Bronchial epithelial cell (primary cell): ENCODE data around the gene NES. TPM values are rescaled to one million over a fixed set of nuclear protein-coding genes. Genes with fewer than 3 reads are reported as not detected.
A peak's percentile ranks its signal among the peaks of the same experiment; 100 is the strongest.

Experiments
- DNase-seq: peaks from one replicate; pipeline ENCODE4 v3.0.0-alpha.2; 2010; ENCODE audit warnings: low read depth
- FAIRE-seq: peaks from 2 replicates; lab custom pipeline; 2011; peaks lifted over from hg19 to GRCh38; lab: Jason Lieb, UNC
- H3K27me3 ChIP-seq: 2 replicates; pipeline ENCODE4 v1.5.1; 2011; ENCODE audit warnings: low read length; ENCODE audit not compliant: control insufficient read depth, insufficient read depth
- H3K36me3 ChIP-seq: 2 replicates; pipeline ENCODE4 v1.5.1; 2011; ENCODE audit warnings: low read length; ENCODE audit not compliant: control insufficient read depth, insufficient read depth
- H3K4me3 ChIP-seq: 2 replicates; pipeline ENCODE4 v1.5.1; 2011; ENCODE audit warnings: mild to moderate bottlenecking, low read depth, low read length, control low read depth
- total RNA-seq: library from RNA; depleted of rRNA; stranded (reverse); fragments of >200 nt; gene quantifications from 2 replicates; pipeline ENCODE4 v1.2.1, GENCODE V29; 2014
- TF ChIP-seq, protein P1 (sequence below): IDR thresholded peaks from 2 replicates; pipeline ENCODE4 v1.5.1; 2011; ENCODE audit warnings: mild to moderate bottlenecking, moderate library complexity, low read length, control low read depth, inconsistent platforms; ENCODE audit not compliant: insufficient read depth, severe bottlenecking

NES gene
- total RNA-seq, 1 donor from 2014 or later: under 0.01 TPM

DNA sequence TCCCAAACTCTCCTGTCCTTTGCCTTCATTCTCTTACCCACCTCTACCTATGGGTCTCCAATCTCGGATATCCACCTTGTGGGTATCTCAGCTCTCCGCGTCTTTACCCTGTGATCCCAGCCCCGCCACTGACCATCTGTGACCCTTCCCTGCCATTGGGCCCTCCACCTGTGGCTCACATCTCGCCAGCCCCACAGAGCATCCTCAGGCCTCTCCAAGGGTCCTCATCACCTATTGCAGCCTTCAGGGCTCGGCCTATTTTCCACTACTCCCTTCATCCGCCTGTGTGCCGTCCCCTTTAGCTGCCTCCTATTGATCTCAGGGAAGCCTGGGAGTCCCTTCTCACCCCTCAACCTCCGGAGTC, 24.2 kb downstream of the NES start:
- FAIRE-seq (no peak), DNase-seq (no peak)
- Histone ChIP-seq H3K27me3 (peaks cover 28% of the 10 kb centered on the region), H3K4me3 (no peak overlapping the region), H3K36me3 (no peaks in the 10 kb centered on the region)
- TF ChIP-seq, protein P1, sequence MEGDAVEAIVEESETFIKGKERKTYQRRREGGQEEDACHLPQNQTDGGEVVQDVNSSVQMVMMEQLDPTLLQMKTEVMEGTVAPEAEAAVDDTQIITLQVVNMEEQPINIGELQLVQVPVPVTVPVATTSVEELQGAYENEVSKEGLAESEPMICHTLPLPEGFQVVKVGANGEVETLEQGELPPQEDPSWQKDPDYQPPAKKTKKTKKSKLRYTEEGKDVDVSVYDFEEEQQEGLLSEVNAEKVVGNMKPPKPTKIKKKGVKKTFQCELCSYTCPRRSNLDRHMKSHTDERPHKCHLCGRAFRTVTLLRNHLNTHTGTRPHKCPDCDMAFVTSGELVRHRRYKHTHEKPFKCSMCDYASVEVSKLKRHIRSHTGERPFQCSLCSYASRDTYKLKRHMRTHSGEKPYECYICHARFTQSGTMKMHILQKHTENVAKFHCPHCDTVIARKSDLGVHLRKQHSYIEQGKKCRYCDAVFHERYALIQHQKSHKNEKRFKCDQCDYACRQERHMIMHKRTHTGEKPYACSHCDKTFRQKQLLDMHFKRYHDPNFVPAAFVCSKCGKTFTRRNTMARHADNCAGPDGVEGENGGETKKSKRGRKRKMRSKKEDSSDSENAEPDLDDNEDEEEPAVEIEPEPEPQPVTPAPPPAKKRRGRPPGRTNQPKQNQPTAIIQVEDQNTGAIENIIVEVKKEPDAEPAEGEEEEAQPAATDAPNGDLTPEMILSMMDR: no peak

DNA sequence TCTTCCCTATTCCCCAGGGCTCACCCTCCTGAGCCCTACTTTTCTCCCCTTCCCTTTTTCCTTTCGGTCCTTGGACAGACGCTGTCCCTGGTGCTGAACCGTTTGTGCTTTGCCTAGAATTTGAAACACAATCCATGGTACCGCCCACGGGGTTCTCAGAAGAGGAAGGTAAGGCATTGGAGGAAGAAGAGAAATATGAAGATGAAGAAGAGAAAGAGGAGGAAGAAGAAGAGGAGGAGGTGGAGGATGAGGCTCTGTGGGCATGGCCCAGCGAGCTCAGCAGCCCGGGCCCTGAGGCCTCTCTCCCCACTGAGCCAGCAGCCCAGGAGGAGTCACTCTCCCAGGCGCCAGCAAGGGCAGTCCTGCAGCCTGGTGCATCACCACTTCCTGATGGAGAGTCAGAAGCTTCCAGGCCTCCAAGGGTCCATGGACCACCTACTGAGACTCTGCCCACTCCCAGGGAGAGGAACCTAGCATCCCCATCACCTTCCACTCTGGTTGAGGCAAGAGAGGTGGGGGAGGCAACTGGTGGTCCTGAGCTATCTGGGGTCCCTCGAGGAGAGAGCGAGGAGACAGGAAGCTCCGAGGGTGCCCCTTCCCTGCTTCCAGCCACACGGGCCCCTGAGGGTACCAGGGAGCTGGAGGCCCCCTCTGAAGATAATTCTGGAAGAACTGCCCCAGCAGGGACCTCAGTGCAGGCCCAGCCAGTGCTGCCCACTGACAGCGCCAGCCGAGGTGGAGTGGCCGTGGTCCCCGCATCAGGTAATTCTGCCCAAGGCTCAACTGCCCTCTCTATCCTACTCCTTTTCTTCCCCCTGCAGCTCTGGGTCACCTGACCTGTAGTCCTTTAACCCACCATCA, 24.8 kb downstream of the NES start:
- FAIRE-seq: no peak
- TF ChIP-seq, protein P1: no peak
- Histone ChIP-seq H3K4me3 (no peak overlapping the region), H3K36me3 (no peaks in the 10 kb centered on the region), H3K27me3 (peaks cover 32% of the 10 kb centered on the region)
- DNase-seq: peak; percentile 20

DNA sequence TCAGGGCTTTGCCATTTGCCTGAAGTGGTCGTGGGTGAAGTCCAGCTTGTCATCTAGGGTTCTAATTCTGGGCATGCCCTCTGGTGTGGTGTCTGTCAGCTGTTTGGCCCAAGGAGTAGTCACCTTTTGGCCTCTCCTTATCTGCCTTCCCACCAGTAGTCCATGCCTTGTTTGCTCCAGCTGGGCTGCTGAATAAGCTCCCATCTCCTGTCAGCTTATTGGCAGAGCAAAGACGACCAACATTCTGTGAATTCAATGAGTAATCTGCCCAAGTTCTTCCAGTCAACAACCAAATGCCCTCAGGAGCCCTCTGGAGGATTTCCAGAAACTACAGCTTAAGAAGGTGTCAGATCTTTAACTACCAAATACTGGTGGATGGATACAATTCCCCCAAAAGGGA, 28.3 kb downstream of the NES start:
- peak; percentile 35 for DNase-seq
- Histone ChIP-seq H3K36me3 (no peaks in the 10 kb centered on the region), H3K27me3 (peaks cover 38% of the 10 kb centered on the region), H3K4me3 (no peak overlapping the region)
- peak; percentile 28 for FAIRE-seq
- TF ChIP-seq, protein P1: no peak

DNA sequence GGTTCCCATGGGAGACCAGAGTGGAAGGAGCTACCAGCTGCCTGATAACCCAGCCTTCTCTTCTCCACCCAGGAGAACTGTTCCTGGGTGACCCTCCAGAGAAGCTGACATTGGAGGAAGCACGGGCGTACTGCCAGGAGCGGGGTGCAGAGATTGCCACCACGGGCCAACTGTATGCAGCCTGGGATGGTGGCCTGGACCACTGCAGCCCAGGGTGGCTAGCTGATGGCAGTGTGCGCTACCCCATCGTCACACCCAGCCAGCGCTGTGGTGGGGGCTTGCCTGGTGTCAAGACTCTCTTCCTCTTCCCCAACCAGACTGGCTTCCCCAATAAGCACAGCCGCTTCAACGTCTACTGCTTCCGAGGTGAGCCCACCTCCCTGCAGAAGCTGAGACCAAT, 28.7 kb downstream of the NES start:
- FAIRE-seq: no peak

GRCh38 chr1:156647351-156647750, 29.9 kb downstream of the NES start:
- Histone ChIP-seq H3K27me3 (peaks cover 51% of the 10 kb centered on the region), H3K4me3 (no peak overlapping the region), H3K36me3 (no peaks in the 10 kb centered on the region)
- DNase-seq (no peak), FAIRE-seq (no peak)
- TF ChIP-seq, protein P1: no peak

More for the DNA sequence above, 28.7 kb downstream of the NES start:
- Histone ChIP-seq H3K36me3 (no peaks in the 10 kb centered on the region), H3K4me3 (no peak overlapping the region), H3K27me3 (peaks cover 41% of the 10 kb centered on the region)
- no peak for DNase-seq
- TF ChIP-seq, protein P1: no peak
